ENCODE results near the gene CORO2B.

DNA sequence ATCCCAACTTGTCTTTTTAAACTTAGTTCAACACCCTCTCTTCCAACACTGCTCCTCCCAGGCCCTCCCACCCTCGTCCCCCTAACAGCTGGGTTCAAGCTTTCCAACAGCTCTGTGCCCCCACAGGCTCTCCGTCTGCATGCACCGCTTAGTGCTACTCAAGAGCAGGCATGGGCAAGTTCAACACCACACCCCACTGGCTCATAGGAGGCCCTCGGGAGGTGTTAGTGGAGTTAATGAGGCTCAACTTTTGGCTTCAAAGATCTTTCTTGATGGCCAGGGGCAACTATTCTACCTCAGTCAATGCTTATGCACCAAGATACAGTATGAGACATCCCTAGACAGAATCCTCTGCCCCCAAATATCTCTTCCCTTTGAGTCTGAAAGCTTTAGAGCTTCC is 127.5 kb downstream of the CORO2B start:
- TF ChIP-seq, protein P1, sequence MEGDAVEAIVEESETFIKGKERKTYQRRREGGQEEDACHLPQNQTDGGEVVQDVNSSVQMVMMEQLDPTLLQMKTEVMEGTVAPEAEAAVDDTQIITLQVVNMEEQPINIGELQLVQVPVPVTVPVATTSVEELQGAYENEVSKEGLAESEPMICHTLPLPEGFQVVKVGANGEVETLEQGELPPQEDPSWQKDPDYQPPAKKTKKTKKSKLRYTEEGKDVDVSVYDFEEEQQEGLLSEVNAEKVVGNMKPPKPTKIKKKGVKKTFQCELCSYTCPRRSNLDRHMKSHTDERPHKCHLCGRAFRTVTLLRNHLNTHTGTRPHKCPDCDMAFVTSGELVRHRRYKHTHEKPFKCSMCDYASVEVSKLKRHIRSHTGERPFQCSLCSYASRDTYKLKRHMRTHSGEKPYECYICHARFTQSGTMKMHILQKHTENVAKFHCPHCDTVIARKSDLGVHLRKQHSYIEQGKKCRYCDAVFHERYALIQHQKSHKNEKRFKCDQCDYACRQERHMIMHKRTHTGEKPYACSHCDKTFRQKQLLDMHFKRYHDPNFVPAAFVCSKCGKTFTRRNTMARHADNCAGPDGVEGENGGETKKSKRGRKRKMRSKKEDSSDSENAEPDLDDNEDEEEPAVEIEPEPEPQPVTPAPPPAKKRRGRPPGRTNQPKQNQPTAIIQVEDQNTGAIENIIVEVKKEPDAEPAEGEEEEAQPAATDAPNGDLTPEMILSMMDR (CRISPR knock-in tag; IDR thresholded peaks at IDR 0.05) = no peak
- no peak for TF ChIP-seq JUNB (CRISPR knock-in tag; IDR thresholded peaks at IDR 0.05; ENCODE audit: borderline replicate concordance)
- TF ChIP-seq, protein P2, sequence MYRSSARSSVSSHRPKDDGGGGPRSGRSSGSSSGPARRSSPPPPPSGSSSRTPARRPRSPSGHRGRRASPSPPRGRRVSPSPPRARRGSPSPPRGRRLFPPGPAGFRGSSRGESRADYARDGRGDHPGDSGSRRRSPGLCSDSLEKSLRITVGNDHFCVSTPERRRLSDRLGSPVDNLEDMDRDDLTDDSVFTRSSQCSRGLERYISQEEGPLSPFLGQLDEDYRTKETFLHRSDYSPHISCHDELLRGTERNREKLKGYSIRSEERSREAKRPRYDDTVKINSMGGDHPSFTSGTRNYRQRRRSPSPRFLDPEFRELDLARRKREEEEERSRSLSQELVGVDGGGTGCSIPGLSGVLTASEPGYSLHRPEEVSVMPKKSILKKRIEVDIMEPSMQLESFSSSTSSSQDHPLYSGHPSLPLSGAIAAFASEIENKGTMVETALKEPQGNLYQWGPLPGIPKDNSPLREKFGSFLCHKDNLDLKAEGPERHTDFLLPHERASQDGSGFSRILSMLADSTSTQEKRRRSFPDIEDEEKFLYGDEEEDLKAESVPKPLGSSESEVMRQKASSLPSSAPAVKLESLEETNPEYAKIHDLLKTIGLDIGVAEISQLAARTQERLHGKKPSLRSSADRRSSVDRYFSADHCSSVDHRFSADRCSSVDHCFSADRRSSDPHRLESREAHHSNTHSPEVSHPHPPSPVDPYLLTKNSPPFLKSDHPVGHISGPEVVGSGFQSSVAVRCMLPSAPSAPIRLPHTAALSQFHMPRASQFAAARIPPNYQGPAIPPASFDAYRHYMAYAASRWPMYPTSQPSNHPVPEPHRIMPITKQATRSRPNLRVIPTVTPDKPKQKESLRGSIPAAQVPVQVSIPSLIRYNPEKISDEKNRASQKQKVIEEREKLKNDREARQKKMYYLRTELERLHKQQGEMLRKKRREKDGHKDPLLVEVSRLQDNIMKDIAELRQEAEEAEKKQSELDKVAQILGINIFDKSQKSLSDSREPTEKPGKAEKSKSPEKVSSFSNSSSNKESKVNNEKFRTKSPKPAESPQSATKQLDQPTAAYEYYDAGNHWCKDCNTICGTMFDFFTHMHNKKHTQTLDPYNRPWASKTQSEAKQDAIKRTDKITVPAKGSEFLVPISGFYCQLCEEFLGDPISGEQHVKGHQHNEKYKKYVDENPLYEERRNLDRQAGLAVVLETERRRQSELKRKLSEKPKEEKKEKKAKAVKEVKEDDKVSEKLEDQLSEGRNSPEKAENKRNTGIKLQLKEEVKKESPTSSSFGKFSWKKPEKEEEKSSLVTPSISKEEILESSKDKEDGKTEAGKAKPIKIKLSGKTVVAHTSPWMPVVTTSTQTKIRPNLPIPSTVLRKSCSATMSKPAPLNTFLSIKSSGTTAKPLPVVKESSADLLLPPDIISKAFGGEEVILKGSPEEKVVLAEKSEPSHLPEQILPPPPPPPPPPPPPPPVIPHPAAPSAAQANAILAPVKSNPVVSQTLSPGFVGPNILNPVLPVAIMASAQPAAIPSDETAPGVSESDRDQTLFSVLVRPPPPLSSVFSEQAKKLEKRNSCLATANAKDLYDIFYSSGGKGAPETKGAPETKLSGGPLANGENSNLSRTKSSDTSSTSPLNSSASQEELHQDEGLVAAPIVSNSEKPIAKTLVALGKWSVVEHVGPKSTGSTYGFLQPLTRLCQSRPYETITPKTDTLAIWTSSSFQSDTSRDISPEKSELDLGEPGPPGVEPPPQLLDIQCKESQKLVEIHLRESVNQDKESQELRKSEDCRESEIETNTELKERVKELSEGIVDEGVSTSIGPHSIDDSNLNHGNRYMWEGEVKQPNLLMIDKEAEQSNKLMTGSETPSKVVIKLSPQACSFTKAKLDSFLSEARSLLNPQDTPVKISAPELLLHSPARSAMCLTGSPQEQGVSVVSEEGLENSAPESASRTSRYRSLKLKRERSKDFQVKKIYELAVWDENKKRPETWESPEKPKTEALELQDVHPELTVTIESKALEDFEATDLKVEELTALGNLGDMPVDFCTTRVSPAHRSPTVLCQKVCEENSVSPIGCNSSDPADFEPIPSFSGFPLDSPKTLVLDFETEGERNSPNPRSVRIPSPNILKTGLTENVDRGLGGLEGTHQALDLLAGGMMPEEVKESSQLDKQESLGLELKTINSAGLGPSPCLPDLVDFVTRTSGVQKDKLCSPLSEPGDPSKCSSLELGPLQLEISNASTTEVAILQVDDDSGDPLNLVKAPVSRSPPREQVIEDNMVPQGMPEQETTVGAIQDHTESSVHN (CRISPR knock-in tag; IDR thresholded peaks at IDR 0.05) = no peak
- no peak for TF ChIP-seq DMAP1 (CRISPR knock-in tag; IDR thresholded peaks at IDR 0.05)
- no peak for TF ChIP-seq FOXM1 (CRISPR knock-in tag; IDR thresholded peaks at IDR 0.05)
- TF ChIP-seq POLR2AphosphoS5 (IDR thresholded peaks at IDR 0.05; ENCODE audit: low read depth, low read length) = no peak
- TF ChIP-seq DNMT1 (CRISPR knock-in tag; IDR thresholded peaks at IDR 0.05) = no peak
- TF ChIP-seq, protein P3, sequence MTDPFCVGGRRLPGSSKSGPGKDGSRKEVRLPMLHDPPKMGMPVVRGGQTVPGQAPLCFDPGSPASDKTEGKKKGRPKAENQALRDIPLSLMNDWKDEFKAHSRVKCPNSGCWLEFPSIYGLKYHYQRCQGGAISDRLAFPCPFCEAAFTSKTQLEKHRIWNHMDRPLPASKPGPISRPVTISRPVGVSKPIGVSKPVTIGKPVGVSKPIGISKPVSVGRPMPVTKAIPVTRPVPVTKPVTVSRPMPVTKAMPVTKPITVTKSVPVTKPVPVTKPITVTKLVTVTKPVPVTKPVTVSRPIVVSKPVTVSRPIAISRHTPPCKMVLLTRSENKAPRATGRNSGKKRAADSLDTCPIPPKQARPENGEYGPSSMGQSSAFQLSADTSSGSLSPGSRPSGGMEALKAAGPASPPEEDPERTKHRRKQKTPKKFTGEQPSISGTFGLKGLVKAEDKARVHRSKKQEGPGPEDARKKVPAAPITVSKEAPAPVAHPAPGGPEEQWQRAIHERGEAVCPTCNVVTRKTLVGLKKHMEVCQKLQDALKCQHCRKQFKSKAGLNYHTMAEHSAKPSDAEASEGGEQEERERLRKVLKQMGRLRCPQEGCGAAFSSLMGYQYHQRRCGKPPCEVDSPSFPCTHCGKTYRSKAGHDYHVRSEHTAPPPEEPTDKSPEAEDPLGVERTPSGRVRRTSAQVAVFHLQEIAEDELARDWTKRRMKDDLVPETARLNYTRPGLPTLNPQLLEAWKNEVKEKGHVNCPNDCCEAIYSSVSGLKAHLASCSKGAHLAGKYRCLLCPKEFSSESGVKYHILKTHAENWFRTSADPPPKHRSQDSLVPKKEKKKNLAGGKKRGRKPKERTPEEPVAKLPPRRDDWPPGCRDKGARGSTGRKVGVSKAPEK (CRISPR knock-in tag; IDR thresholded peaks at IDR 0.05; ENCODE audit: borderline replicate concordance) = no peak
- TF ChIP-seq ZNF776 (CRISPR knock-in tag; IDR thresholded peaks at IDR 0.05) = no peak

Measured in HepG2 (cell line).